Stimulated activated CD4-positive, alpha-beta T cell treated with anti-CD3 and anti-CD28 coated beads, Interleukin-15, amount 100 ng/mL, for 48 hours (primary cell): ENCODE results near the gene MYL5.
"Not testable (repeated sequence)": the region's sequence is repeated elsewhere in the genome, so short reads cannot be mapped to it uniquely, and the experiment has no call there.

Experiments
- DNase-seq, 2 donors: peaks; one replicate each; pipeline ENCODE4 v3.0.0-alpha.2; 2020; ENCODE audit warnings: low read depth in 2 of 2

Gene MYL5

DNA sequence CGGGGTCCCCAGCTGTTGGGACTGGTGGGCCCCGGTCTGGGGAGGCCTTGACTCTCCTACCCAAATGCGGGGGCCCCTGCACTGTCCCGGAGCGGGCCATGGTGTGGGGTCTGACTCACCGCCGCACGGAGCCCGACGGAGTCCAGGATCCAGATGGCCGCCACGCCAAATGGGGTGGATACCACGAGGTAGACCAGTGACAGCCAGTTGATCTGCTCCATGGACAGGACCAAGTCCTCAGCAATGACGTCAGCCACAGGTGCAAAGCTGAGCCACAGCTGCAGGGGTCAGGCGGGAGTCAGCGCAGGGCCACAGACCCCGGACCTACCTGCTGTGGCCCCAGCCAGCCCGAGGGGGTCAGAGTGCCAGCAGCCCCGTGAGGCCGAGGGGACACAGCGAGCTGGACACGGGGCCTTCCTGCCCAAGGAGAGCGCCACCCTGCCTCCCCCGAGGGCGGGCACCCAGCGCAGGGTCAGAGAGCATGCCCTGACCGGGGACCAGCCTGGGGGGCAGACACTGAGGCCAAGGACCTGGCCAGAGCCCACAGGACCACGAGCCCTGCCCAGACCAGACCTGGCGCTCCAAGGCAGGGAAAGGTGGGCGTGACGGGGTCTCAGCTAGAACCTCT, 12.2 kb downstream of the MYL5 start:
- no peak for DNase-seq

DNA sequence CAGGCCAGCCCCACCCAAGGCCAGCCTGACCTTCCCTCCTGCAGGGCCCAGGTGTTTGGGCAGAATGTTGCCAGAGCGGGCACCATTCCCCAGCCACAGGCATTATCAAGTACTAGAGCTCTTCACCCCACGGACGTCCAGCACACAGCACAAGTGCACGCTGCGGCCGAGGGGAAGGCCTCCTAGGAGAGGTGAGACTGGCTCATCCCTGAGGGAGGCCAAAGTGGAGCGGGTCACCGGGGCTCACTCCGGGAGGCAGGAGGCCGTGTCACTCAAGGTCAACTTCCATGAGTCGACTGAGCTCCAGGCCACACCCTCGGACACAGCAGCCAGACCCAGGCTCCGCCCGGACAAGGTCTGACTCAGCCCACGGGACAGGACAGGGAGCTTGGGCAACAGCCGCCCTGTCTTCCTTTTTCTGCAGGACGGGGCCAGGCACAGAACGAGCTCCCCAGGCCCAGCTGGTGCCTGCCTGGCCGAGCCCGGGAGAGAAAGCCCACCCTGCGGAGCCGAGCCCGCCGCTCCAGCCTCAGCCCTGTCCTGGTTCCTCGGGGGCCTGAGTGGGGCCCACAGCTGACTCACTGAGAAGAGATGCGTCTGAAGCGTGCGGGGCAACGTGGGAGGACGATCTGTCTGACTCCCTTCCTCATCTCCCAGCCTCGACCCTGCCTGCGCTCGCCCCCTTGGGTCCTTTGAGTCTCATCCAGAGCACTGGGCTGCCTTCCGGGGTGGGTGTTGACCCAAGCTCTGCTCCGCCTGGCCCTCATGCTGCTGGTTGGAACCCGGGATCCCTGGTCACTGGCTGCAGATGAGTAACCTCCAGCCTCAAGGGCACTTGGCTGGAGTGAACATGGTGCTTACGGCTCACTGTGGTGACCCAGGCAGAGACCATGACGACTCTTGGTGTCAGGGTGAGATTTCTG, 13.0 kb downstream of the MYL5 start:
- no peak for DNase-seq

DNA sequence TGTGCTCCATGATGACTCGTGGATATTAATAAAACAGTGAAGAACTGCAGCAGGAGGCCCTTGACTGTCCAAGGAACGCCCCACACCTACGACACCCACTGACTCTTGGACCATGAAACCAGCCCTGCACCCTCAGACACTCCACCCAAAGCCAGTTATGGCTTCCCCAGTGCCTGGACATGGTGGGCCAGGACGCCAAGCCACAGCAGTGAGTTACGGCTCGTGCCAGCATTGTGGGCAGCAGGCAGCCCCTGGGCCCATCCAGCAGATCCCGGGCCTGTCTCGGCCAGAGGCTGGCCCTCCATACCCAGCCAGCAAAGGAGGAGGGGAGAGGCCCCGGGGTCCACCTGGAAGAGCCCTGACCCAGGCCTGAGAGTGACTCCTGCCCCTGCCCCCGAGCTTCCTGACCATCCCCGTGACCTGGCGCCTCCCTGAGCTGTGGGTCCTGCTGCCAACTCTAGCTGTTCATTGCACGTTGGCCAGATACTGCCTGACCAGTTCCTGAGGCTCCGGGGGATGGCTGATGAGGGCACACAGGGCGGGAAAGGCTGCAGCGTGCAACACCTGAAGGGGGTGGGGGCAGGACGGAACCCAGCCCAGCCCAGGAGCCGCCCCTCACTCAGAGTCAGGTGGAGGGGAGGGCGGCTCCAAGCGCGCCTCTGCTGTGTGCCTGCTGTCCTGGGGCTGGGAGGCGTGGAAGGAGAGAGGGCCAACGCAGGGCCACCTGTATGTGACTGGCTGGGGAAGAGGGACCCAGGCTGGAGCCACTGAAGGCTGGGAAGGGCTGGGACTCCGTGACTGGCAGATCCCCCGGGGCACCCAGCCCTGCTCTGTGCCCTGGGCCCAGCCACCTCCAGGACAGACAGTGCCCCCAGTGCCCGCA, 13.9 kb downstream of the MYL5 start:
- no peak for DNase-seq

DNA sequence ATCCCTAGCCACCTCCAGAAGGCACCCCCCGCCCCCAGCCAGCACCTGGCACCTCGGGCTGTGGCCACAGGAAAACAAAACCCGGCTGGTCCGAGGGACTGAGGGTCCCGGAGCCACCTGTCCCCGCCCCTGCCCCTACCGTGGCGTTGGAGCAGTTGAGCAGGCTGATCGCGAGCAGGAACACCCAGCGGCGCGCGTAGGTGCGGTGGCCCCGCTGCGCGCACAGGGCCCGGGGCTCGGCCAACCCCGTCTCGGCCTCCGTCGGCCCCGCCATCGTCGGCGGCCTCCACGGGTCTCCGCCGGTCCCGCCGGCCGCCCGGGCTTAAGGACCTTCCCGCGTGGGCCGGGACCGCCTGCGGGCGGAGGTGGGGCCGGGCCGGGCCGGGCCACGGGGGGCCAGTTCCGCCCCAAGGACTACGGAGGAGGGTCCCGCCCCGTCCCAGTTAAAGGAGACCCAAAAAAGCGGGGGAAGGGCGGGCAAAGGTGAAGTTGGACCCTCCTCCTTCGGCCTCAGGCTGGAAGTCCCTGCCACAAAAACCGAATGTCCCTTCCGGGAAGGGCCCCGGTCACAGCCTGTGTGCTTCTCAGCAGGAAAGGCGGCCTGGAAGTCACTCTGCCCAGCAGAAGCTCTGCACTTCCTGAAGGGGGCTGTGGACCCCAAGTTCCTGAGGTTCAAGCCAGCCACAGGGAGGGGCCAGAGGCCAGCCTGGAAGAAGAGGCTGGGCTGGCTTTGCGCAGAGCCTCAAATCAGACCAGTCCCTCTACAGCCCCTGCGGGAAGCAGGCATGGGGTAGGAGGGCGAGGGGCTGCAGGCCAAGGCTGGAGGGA, 14.7 kb downstream of the MYL5 start, which contains the start of gene SLC49A3:
Gene SLC49A3 (minus strand): TSS at position 298 of the 828 bp plus-strand sequence. CDS start 24 bp downstream, at position 274.
- DNase-seq = no peak

DNA sequence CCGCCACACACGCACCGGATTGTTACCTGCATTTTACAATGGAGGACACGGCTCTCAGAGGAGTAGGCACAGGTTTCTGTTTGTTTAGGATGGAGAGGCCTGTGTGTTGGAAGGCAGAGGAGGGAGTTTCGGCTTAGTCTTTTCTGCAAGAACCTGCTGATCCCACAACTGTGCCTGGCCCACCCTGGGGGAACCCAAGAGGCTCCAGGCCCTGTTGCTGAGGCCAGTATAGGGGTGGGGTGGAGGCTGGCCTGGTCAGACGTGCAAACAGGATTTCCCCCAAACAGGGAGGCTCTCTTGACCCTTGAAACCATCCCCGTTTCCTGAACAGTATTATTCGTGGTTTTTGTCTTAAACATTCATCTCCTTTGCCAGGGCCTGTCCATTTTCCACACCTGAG, 15.4 kb downstream of the MYL5 start:
- DNase-seq = no peak

DNA sequence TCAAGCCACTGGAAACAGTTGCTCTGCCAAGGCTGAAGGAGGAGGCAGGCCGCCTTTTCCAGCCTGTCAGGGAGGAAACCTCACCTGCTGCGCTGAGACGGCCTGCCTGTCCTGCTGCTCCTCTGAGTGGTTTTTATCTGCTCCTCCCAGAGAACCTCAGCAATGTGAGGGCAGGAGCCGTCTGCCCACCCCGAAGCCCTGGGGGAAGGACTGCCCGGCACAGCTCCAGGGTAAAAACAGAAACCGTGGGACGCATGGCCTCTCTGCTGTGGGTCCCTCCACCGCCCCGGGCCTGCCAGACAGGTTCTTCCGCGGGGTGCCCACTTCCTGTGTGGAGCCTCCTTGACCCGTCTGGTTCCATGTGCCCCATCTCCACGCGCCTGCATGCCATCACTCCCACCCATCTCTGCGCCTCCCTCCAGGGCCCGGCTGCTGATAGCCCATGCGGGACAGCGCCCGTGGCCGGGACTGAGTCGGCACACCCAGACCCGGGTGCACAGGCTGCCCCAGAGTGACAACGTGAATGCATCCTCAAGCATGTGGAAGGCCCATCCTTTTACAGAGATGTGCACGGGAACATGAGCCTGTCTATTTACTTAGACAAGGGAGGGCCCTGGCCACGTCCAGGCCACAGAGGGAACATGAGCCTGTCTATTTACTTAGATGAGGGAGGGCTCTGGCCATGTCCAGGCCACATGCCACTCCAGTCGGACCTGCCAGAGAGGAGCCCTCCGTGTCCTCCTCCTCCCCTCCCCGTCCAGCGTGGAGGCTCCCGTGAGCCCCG, 18.6 kb downstream of the MYL5 start:
- DNase-seq = no peak

DNA sequence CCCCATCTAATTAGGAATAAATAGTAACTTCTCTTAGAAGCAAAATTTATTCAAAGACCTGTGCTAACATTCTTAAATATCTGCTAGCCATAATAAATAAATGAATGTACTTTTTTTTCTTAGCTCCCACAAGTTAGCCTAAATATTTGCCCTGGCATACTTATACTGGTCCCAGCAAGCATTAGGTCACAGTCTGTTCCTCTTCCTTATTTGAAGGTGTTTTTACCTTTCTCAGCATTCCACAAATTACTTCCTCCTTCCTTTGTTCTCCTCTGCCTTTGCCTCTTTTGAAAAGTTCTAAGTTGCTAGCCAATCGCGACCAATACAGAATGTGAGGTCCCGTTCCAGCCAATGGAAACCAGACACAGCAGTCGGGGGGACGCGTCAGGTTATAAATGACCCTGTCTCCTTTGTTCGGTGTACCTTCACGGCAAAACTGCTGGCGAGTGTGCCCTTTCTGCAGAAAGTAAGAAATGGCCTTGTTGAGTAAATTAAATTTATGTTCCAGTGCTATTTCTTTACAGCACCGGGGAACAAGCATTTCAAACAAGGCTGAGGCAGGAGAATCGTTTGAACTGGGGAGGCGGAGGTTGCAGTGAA, 20.1 kb downstream of the MYL5 start:
- not testable (repeated sequence) for DNase-seq

DNA sequence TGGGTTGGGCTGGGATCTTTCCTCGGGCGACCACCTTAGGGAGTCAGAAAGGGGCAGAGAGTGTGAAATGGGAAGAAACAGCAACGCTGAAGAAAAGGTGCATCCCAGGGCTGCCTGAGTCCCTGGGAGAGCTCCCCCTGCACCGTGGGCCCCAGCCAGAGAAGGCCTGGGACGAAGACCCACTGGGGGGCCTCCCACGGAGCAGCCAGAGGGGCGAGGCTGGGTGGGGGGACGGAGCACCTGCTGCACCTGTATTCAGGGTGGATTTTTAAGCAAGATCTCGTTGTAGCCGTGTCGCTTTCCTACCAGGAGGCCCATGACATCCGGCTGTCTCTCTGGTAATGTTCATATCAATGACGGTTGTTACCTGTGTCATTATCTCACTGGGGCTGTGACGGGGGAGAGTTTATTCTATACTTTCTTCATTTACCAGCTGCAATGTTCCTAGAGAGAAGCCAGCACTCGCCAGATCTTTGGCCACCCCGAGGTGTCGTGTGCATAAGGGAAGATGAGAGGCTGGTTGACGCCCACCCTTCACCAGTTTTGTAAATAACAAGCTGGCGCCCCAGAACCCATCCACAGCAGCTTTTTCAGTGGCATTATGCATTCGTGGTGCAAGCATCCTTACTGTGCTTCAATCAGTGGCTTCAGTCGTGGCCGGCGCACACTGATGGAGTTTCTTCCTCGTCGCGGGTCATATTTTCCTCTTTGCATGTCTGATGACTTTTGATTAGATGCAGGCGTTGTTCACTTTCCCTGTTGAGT, 25.7 kb downstream of the MYL5 start:
- no peak for DNase-seq

DNA sequence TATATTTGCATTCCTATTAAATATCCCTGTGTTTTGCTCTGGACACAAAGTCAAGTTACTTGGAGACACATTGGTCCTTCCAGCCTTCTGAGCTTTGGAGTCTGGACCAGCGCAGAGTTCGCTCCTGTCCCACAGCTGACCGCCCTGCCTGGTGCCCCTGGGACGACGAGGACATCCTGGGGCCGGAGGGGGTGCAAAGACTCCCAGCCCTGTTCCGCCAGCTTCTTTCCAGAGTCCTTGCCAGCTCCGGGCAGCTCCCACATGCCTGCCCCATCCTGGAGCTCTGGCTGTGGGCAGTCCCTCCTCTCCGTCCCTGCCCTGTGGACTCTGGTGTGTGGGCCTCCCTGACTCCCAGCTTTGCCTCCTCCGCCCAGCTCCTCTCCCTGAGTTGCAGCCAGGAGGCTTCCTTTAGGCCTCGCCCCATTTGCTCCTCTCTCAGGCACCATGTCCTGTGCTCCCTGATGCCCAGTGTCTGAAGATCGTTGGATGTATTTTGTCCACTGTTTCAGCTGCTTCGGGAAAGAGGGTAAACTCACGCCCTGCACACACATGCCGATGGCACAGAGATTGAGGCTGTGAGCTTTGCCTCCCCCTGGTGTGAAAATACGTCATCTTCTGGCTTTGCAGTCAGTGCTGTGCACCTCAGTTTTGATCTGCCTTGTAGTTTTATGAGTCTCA, 26.4 kb downstream of the MYL5 start:
- DNase-seq = no peak

DNA sequence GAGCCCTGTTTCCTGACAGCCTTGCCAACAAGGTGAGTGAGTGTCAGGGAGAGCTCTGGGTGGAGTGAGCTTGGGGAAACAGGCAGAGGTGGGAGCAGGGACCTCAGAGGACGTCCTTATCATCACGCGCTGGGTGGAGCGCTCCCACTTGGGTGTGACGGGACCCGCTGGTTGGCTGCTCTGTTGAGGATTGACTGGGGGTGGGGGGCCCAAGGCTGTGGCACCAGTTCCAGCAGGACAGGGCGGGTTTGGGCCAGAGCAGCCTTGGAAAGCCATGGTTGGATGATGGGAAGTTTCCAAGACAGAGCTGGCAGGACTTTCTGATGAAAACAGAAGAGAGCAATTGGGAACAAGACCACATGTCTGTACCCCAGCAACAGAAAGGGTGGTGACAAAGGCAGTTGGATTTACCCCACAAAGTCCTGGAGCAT, 28.3 kb downstream of the MYL5 start:
- no peak for DNase-seq

DNA sequence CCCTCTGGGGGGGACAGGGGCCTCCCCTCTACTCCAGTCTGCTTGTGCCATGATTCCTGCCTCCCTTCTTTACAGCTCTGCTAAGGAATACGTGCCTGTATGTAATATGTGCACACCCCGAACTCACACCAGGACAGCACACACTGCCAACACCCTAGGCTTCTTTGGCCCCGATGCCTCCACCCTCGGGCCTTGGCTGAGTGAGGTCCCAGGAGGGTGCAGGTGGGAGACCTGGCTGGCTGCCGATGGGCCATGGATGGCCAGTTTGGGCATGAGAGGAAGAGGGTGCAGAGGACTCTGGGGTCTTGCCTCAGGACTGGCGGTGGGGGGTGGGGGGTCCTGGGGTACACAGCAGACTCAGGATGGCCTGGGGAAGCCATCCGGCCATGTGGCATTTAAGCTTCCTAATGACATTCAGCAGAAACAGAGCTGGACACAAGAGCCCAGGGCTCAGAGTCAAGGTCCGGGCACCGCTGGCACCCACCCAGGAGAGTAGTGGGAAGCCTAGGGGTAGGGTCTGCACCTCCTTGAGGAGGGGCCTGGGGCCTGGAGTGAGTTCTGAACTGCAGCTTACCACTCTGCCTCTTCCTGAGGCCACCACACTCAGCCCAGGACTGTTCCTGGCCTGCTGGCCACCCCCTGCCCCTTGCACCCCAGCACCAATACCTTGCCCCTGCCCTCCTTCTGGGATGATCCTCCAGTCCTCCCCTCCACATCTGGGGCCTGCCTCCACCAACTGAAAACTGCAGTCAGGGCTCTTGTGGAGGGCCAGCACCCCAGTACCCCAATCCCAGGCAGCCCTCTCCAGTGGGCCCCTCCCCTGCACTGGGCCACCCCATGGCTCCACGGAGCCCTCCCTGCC, 29.2 kb downstream of the MYL5 start:
- DNase-seq = no peak

DNA sequence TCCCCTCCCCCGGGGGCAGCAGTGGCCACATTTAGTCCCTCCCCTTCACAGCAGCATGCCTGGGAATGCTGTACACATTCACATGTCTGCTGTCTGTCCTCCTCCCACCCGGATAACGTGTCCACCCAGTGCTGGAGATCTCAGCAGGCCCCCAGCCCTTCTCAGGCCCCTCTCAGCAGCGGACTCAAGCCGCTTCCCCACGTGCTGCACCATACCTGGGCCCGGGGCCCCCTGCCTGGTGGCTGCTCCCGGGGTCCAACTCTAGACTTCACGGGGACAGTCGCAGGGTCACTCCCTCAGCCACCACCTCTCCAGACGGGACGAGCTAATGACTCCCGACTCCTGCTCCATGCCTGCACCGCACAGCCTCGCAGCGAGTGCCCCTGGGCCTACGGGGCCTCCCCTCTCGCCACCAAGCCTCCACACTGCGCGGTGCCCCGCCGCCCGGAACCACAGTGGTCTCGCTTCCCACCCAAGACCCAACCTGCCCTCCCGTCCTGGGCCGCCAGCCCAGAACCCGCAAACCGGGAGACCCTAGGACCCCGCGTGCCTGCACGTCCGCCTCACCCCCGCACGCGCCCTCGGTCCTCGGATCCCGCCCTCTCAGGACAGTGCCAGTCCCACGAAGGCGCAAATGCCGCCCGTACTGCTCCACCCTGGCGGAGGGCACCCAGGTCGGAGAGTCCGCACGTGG, 30.0 kb downstream of the MYL5 start:
- no peak for DNase-seq

DNA sequence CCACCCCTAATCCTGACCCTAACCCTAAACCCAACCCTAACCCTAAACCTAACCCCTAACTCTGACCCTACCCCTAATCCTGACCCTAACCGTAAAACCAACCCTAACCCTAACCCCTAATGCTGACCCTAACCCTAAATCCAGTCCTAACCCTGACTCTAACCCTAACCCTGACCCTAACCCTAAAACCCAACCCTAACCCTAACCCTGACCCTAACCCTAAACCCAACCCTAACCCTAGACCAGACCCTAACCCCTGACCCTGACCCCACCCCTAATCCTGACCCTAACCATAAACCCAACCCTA, 30.6 kb downstream of the MYL5 start:
- DNase-seq = no peak

DNA sequence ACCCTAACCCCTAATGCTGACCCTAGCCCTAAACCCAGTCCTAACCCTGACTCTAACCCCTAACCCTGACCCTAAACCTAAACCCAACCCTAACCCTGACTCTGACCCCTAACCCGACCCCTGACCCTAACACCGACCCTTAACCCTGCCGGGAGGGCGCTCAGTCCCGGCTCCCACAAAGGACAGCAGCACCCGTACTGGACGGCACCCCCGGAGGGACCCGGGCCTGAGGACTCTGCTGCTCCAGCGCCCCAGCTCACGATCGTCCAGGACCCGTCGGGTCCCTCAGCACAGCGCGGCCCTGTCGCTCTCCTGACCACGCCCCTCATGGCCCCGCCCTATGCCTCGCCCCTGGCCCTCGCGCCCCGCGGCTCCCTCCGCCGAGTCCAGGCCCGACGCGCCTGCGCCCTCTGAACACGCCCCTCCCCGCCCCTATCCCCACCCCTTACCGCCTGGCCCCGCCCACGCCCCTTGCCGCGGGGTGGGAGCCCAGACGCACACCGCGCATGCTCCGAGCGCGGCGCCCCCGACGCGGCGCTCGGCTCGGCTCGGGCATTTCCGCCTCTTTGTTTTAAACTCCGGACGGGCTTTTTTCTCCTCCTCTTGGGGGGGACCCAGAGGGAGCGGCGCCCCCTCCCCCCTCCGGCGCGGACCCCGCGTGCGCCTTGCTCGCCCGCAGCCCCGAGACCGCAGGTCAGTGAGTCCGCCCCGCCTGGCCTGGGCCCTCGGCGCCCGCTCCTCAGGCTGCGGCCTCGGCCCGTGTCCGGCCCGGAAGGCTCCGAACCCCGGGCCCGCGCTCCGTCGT, 31.1 kb downstream of the MYL5 start, which contains the start of gene PCGF3:
Gene PCGF3 (plus strand): TSS at position 555 of the 805 bp plus-strand sequence. CDS start 27,849 bp downstream, outside the sequence.
- peak; percentile 97 to 98 for DNase-seq

DNA sequence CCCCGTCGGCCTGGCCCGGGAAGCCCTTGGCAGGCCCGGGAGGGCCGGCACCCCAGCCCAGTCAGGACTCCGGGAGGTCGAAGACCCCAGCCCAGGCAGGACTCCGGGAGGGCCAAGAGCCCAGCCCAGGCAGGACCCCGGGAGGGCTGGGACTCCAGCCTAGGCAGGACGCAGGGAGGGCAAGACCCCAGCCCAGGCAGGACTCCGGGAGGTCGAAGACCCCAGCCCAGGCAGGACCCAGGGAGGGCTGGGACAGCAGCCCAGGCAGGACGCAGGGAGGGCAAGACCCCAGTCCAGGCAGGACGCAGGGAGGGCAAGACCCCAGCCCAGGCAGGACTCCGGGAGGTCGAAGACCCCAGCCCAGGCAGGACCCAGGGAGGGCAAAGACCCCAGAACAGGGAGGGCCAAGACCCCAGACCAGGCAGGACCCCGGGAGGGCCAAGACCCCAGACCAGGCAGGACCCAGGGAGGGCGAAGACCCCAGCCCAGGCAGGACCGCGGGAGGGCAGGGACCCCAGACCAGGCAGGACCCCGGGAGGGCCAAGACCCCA, 31.8 kb downstream of the MYL5 start:
- DNase-seq = not testable (repeated sequence)
